Keratinocyte (primary cell): ENCODE measurements around the gene CNGA4. TPM values are rescaled to one million over a fixed set of nuclear protein-coding genes. Genes with fewer than 3 reads are reported as not detected.
"Not testable (repeated sequence)": the region's sequence is repeated elsewhere in the genome, so short reads cannot be mapped to it uniquely, and the experiment has no call there.

Experiments used
- DNase-seq: peaks from one replicate; pipeline ENCODE4 v3.0.0-alpha.2; 2011; ENCODE audit warnings: low read depth, missing footprints, low spot score
- FAIRE-seq: peaks from 2 replicates; lab custom pipeline; 2011; peaks lifted over from hg19 to GRCh38; lab: Jason Lieb, UNC
- H2AFZ ChIP-seq: 2 replicates; pipeline ENCODE4 v1.6.0; 2012; ENCODE audit warnings: low read length, control low read depth, inconsistent platforms; ENCODE audit not compliant: control insufficient read depth
- H3K27ac ChIP-seq: 2 replicates; pipeline ENCODE4 v1.5.1; 2011; ENCODE audit warnings: low read length; ENCODE audit not compliant: control insufficient read depth, insufficient read depth
- H3K27me3 ChIP-seq: 3 replicates; pipeline ENCODE4 v1.6.0; 2011; ENCODE audit warnings: low read length; ENCODE audit not compliant: control insufficient read depth, insufficient read depth; ENCODE audit errors: extremely low read depth
- H3K36me3 ChIP-seq, 2 experiments: 2 replicates in 1 of 2; 3 replicates in 1 of 2; pipeline ENCODE4 v1.5.1; 2011; ENCODE audit warnings: low read length in 2 of 2, mild to moderate bottlenecking in 1 of 2; ENCODE audit not compliant: control insufficient read depth in 2 of 2, insufficient read depth in 2 of 2; ENCODE audit errors: extremely low read depth in 1 of 2
- H3K4me1 ChIP-seq: 3 replicates; pipeline ENCODE4 v1.5.1; 2011; ENCODE audit warnings: low read length; ENCODE audit not compliant: control insufficient read depth, insufficient read depth; ENCODE audit errors: extremely low read depth
- H3K4me2 ChIP-seq: 3 replicates; pipeline ENCODE4 v1.6.0; 2011; ENCODE audit warnings: low read depth, low read length; ENCODE audit not compliant: control insufficient read depth, insufficient read depth; ENCODE audit errors: extremely low read depth
- H3K4me3 ChIP-seq, 3 experiments: fragments of 200-600 bp in 1 of 3; sonication (generic) in 1 of 3; 2 replicates in 2 of 3; 3 replicates in 1 of 3; pipeline ENCODE4 v1.5.1; 2011 to 2016; ENCODE audit warnings: low read length in 3 of 3, mild to moderate bottlenecking in 3 of 3, control low read depth in 2 of 3, inconsistent platforms in 1 of 3, low read depth in 1 of 3, mixed read lengths in 1 of 3, mixed run types in 1 of 3, moderate library complexity in 1 of 3; ENCODE audit not compliant: control insufficient read depth in 2 of 3, insufficient read depth in 2 of 3; ENCODE audit errors: extremely low read depth in 1 of 3
- H3K79me2 ChIP-seq: 2 replicates; pipeline ENCODE4 v1.6.0; 2012; ENCODE audit warnings: low read length; ENCODE audit not compliant: control insufficient read depth, insufficient read depth
- H3K9ac ChIP-seq: 3 replicates; pipeline ENCODE4 v1.6.0; 2011; ENCODE audit warnings: low read length; ENCODE audit not compliant: control insufficient read depth, insufficient read depth; ENCODE audit errors: extremely low read depth
- H3K9me1 ChIP-seq: 3 replicates; pipeline ENCODE4 v1.6.0; 2011; ENCODE audit warnings: low read length; ENCODE audit not compliant: control insufficient read depth, insufficient read depth; ENCODE audit errors: extremely low read depth
- H3K9me3 ChIP-seq: 2 replicates; pipeline ENCODE4 v1.5.1; 2012; ENCODE audit warnings: low read depth, low read length; ENCODE audit not compliant: control insufficient read depth
- H4K20me1 ChIP-seq: 3 replicates; pipeline ENCODE4 v1.6.0; 2011; ENCODE audit warnings: low read length; ENCODE audit not compliant: control insufficient read depth, insufficient read depth; ENCODE audit errors: extremely low read depth
- EZH2 ChIP-seq: IDR thresholded peaks from one replicate; pipeline ENCODE4 v1.6.1; 2012; ENCODE audit warnings: inconsistent platforms, mild to moderate bottlenecking, low read length, moderate library complexity
- dilution Hi-C: fragments of 300-500 bp; cut with MboI; formaldehyde crosslinking; loops from one replicate; pipeline ENCODE4 v1.7.0; 2020; ENCODE audit warnings: low sequenced_read_pairs; ENCODE audit not compliant: extremely low pct_ligation_motif_present
- polyA plus RNA-seq, 5 experiments: library from polyadenylated mRNA; depleted of rRNA in 3 of 5; stranded (reverse) in 3 of 5; stranded (forward) in 1 of 5; unstranded in 1 of 5; fragments of >200 nt; gene quantifications; 1 replicate in 1 of 5; 2 replicates in 3 of 5; 3 replicates in 1 of 5; pipeline versions ENCODE4 v1.2.1 to v1.2.3, GENCODE V29; 2011 to 2012; ENCODE audit warnings: missing spikeins in 2 of 5, low read depth in 1 of 5, low replicate concordance in 1 of 5
- TF ChIP-seq, protein P1 (sequence below), 3 experiments: IDR thresholded peaks in 1 of 3; conservative IDR thresholded peaks in 1 of 3; optimal IDR thresholded peaks in 1 of 3; 2 replicates in 2 of 3; 3 replicates in 1 of 3; pipeline versions ENCODE3 to v1.5.1; 2011; ENCODE audit warnings: low read length in 3 of 3, mild to moderate bottlenecking in 3 of 3, moderate library complexity in 2 of 3, control low read depth in 1 of 3, inconsistent platforms in 1 of 3; ENCODE audit not compliant: insufficient read depth in 2 of 3; ENCODE audit errors: extremely low read depth in 1 of 3

The CNGA4 gene
- polyA plus RNA-seq, 1 donor (not counting 4 experiments of a cell fraction or from before 2014, with no cell fraction given) = 0.09 TPM

DNA sequence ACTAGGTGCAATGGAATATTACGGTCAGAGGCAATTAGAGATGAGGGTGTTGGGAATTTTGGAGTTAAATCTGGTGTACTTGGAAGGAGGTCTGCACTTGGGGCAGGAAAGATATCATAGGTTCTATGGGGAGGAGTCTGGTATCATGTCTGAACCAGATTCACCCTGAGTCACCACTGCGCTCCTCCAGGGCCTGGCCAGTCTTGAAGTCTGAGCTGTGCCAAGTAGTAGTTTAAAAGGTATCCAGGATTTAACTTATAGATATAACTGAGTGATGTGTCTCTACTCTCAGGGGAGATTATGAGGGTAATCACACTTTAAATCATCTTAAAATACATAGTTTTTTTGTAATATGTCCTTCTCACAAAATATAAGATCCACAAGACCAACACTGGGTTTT is 6.6 kb downstream of the CNGA4 start:
- no peak overlapping the region for H3K9ac ChIP-seq
- no peak for TF ChIP-seq EZH2
- TF ChIP-seq, protein P1, sequence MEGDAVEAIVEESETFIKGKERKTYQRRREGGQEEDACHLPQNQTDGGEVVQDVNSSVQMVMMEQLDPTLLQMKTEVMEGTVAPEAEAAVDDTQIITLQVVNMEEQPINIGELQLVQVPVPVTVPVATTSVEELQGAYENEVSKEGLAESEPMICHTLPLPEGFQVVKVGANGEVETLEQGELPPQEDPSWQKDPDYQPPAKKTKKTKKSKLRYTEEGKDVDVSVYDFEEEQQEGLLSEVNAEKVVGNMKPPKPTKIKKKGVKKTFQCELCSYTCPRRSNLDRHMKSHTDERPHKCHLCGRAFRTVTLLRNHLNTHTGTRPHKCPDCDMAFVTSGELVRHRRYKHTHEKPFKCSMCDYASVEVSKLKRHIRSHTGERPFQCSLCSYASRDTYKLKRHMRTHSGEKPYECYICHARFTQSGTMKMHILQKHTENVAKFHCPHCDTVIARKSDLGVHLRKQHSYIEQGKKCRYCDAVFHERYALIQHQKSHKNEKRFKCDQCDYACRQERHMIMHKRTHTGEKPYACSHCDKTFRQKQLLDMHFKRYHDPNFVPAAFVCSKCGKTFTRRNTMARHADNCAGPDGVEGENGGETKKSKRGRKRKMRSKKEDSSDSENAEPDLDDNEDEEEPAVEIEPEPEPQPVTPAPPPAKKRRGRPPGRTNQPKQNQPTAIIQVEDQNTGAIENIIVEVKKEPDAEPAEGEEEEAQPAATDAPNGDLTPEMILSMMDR (optimal IDR thresholded peaks at IDR 0.05 in 1 of 3, IDR thresholded peaks at IDR 0.05 in 1 of 3, conservative IDR thresholded peaks at IDR 0.05 in 1 of 3; ENCODE audit: extremely low read depth in 1 of 3, insufficient read depth in 2 of 3, low read length in 3 of 3) = no peak
- H3K27ac ChIP-seq = no peak overlapping the region
- no peaks in the 10 kb centered on the region for H4K20me1 ChIP-seq
- dilution Hi-C loops = no loop called here
- no peaks in the 10 kb centered on the region for H3K9me3 ChIP-seq
- no peaks in the 10 kb centered on the region for H3K9me1 ChIP-seq
- H3K4me1 ChIP-seq = peaks cover 22% of the 10 kb centered on the region
- DNase-seq (no peak), FAIRE-seq (peak; percentile 92)
- H2AFZ ChIP-seq = peak overlapping the region; percentile 23
- peak overlapping the region; percentile 45 for H3K4me2 ChIP-seq
- no peaks in the 10 kb centered on the region for H3K36me3 ChIP-seq
- no peak overlapping the region for H3K4me3 ChIP-seq
- H3K27me3 ChIP-seq = no peaks in the 10 kb centered on the region
- H3K79me2 ChIP-seq = no peaks in the 10 kb centered on the region

DNA sequence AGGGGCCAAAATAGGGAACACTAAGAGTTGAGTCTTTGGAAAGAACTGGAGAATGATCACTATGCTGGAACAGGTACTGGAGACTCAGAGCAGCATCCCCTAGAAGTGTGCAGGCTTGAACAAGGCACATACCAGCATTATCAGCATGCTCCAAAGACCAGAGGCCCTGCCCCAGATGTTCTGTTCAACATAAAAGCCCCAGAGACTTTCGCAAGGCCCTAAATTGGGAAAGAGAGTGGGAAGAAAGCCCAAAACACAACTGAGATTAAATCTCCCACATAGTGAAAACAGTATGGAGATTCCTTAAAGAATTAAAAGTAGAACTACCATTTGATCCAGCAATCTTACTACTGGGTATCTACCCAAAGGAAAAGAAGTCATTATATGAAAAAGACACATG is 9.4 kb downstream of the CNGA4 start:
- Histone ChIP-seq H3K9me1 (no peaks in the 10 kb centered on the region), H3K9ac (no peak overlapping the region), H3K4me1 (peaks cover 22% of the 10 kb centered on the region), H3K27me3 (no peaks in the 10 kb centered on the region), H3K4me2 (no peak overlapping the region), H3K4me3 (no peak overlapping the region), H3K36me3 (no peaks in the 10 kb centered on the region), H3K27ac (no peak overlapping the region), H2AFZ (no peak overlapping the region), H3K79me2 (no peaks in the 10 kb centered on the region), H4K20me1 (no peaks in the 10 kb centered on the region), H3K9me3 (no peaks in the 10 kb centered on the region)
- DNase-seq (no peak), FAIRE-seq (no peak)
- dilution Hi-C loops = no loop called here
- TF ChIP-seq EZH2 = no peak
- TF ChIP-seq, protein P1 (optimal IDR thresholded peaks at IDR 0.05 in 1 of 3, IDR thresholded peaks at IDR 0.05 in 1 of 3, conservative IDR thresholded peaks at IDR 0.05 in 1 of 3; ENCODE audit: extremely low read depth in 1 of 3, insufficient read depth in 2 of 3, low read length in 3 of 3) = no peak

DNA sequence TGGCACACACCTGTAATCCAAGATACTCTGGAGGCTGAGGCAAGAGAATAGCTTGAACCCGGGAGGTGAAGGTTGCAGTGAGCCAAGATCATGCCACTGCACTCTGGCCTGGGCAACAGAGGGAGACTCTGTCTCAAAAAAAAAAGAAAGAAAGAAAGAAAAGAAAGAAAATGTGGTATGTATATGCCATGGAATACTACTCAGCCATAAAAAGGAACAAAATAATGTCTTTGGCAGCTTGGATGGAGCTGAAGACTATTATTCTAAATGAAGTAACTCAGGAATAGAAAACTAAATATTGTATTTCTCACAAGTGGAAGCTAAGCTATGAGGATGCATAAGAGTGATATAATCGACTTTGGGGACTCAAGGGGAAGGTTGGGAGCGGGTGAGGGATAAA is 10.0 kb downstream of the CNGA4 start:
- H3K27me3 ChIP-seq, H2AFZ ChIP-seq, H3K36me3 ChIP-seq, H3K9me3 ChIP-seq, dilution Hi-C loops, H3K4me3 ChIP-seq, H3K9ac ChIP-seq, H3K79me2 ChIP-seq, H3K9me1 ChIP-seq, DNase-seq, FAIRE-seq, H3K4me2 ChIP-seq, H4K20me1 ChIP-seq, H3K27ac ChIP-seq: not testable (repeated sequence)
- peaks cover 22% of the 10 kb centered on the region for H3K4me1 ChIP-seq
